HepG2 (cell line): ENCODE data around the gene DAB2IP. TPM values are rescaled to one million over a fixed set of nuclear protein-coding genes. Genes with fewer than 3 reads are reported as not detected.

Experiments
- CBX5 ChIP-seq: sonication (generic); formaldehyde crosslinking; IDR thresholded peaks from 2 replicates; pipeline ENCODE4 v1.4.0; 2020; ENCODE audit warnings: missing genetic modification reagents, borderline replicate concordance
- DNMT1 ChIP-seq: sonication (generic); formaldehyde crosslinking; IDR thresholded peaks from 2 replicates; pipeline ENCODE4 v1.5.1; 2020; ENCODE audit warnings: mild to moderate bottlenecking, missing genetic modification reagents
- MED1 ChIP-seq: sonication (generic); formaldehyde crosslinking; IDR thresholded peaks from 2 replicates; pipeline ENCODE4 v1.4.0; 2020; ENCODE audit warnings: missing genetic modification reagents
- NFYC ChIP-seq: IDR thresholded peaks from 2 replicates; pipeline ENCODE4 v1.6.1; 2016; ENCODE audit warnings: missing genetic modification reagents, missing compliant biosample characterization
- PAWR ChIP-seq: sonication (generic); formaldehyde crosslinking; IDR thresholded peaks from 2 replicates; pipeline ENCODE4 v1.4.0; 2020; ENCODE audit warnings: missing genetic modification reagents, mild to moderate bottlenecking, borderline replicate concordance
- POLR2G ChIP-seq: fragments of 200-400 bp; formaldehyde crosslinking; IDR thresholded peaks from 2 replicates; pipeline ENCODE4 v1.6.1; 2018; ENCODE audit warnings: mild to moderate bottlenecking, low read depth, low read length, moderate library complexity
- PRDM15 ChIP-seq: sonication (generic); formaldehyde crosslinking; IDR thresholded peaks from 2 replicates; pipeline ENCODE4 v1.4.0; 2020; ENCODE audit warnings: missing genetic modification reagents
- RBAK ChIP-seq: sonication (generic); formaldehyde crosslinking; IDR thresholded peaks from 2 replicates; pipeline ENCODE4 v1.5.1; 2020; ENCODE audit warnings: mild to moderate bottlenecking, missing genetic modification reagents
- SAFB2 ChIP-seq: sonication (generic); formaldehyde crosslinking; IDR thresholded peaks from 2 replicates; pipeline ENCODE4 v1.5.1; 2020; ENCODE audit warnings: missing genetic modification reagents, low read depth, mild to moderate bottlenecking, borderline replicate concordance
- SKIL ChIP-seq: sonication (generic); formaldehyde crosslinking; IDR thresholded peaks from 2 replicates; pipeline ENCODE4 v1.8.0; 2022; ENCODE audit warnings: missing genetic modification reagents, mild to moderate bottlenecking, moderate library complexity, borderline replicate concordance
- SRY ChIP-seq: sonication (generic); formaldehyde crosslinking; IDR thresholded peaks from 2 replicates; pipeline ENCODE4 v1.8.0; 2022; ENCODE audit warnings: mild to moderate bottlenecking, missing genetic modification reagents
- TAF15 ChIP-seq: fragments of 200-400 bp; formaldehyde crosslinking; IDR thresholded peaks from one replicate; pipeline ENCODE4 v1.6.1; 2018; ENCODE audit warnings: mild to moderate bottlenecking, low read depth, low read length; ENCODE audit not compliant: poor library complexity, severe bottlenecking
- ZFAT ChIP-seq: sonication (generic); formaldehyde crosslinking; conservative IDR thresholded peaks from 2 replicates; pipeline ENCODE4 v1.8.1; 2023; ENCODE audit warnings: missing genetic modification reagents, inconsistent platforms
- ZFY ChIP-seq: sonication (generic); formaldehyde crosslinking; IDR thresholded peaks from 2 replicates; pipeline ENCODE4 v1.4.0; 2020; ENCODE audit warnings: missing genetic modification reagents
- ZNF280D ChIP-seq: sonication (generic); formaldehyde crosslinking; IDR thresholded peaks from 2 replicates; pipeline ENCODE4 v1.5.1; 2020; ENCODE audit warnings: mild to moderate bottlenecking, missing genetic modification reagents
- ZNF296 ChIP-seq: sonication (generic); formaldehyde crosslinking; conservative IDR thresholded peaks from 2 replicates; pipeline ENCODE4 v1.5.0; 2020; ENCODE audit warnings: mild to moderate bottlenecking, missing genetic modification reagents
- ZNF331 ChIP-seq: sonication (generic); formaldehyde crosslinking; IDR thresholded peaks from 2 replicates; pipeline ENCODE4 v1.4.0; 2020; ENCODE audit warnings: missing genetic modification reagents
- ZNF33B ChIP-seq: sonication (generic); formaldehyde crosslinking; IDR thresholded peaks from 2 replicates; pipeline ENCODE4 v1.5.1; 2020; ENCODE audit warnings: mild to moderate bottlenecking, missing genetic modification reagents
- ZNF740 ChIP-seq: sonication (generic); formaldehyde crosslinking; IDR thresholded peaks from 2 replicates; pipeline ENCODE4 v1.4.0; 2020; ENCODE audit warnings: missing genetic modification reagents
- ZNF766 ChIP-seq: sonication (generic); formaldehyde crosslinking; IDR thresholded peaks from 2 replicates; pipeline ENCODE4 v1.5.0; 2020; ENCODE audit warnings: missing genetic modification reagents, borderline replicate concordance
- polyA plus RNA-seq, 8 experiments: library from polyadenylated mRNA; depleted of rRNA in 3 of 8; stranded (reverse) in 7 of 8; unstranded in 1 of 8; fragments of >200 nt; fragmentation: Illumina TruSeq in 4 of 8; extraction: Trizol in 4 of 8; gene quantifications; 2 replicates each; pipeline versions ENCODE4 v1.2.1 to v1.2.3, GENCODE V29; 2011 to 2016; ENCODE audit warnings: low read depth in 4 of 8, missing spikeins in 1 of 8, mixed read lengths in 1 of 8; ENCODE audit not compliant: insufficient read depth in 1 of 8
- total RNA-seq, 5 experiments: library from RNA; depleted of rRNA; stranded (reverse); fragments of >200 nt; fragmentation: Illumina TruSeq; extraction: Trizol; gene quantifications; 2 replicates each; pipeline ENCODE4 v1.2.3, GENCODE V29; 2016; ENCODE audit warnings: low read depth in 1 of 5

Gene DAB2IP
- total and polyA plus RNA-seq, 2 of the 13 experiments (the other 11 are each of a cell fraction or from before 2014, with no cell fraction given) = 25.3 to 37.9 TPM

- TF ChIP-seq PRDM15 (CRISPR knock-in tag) = no peak
- TF ChIP-seq ZNF296 (CRISPR knock-in tag) = no peak
- TF ChIP-seq ZNF33B (CRISPR knock-in tag) = no peak
- no peak for TF ChIP-seq POLR2G
- peak; percentile 37; the same call in 1 of the 2 replicates for TF ChIP-seq DNMT1
- TF ChIP-seq SRY (CRISPR knock-in tag) = no peak
- TF ChIP-seq TAF15 = no peak
- no peak for TF ChIP-seq PAWR (CRISPR knock-in tag)
- no peak for TF ChIP-seq ZNF766 (CRISPR knock-in tag)
- TF ChIP-seq CBX5 (CRISPR knock-in tag) = peak; percentile 25; the same call in 1 of the 2 replicates
- no peak for TF ChIP-seq ZNF280D (CRISPR knock-in tag)
- TF ChIP-seq MED1 (CRISPR knock-in tag) = 0 out of 2 replicates have a peak, but pooled peaks have one; percentile 28
- no peak for TF ChIP-seq ZNF740 (CRISPR knock-in tag)
- peak; percentile 37; the same call in 1 of the 2 replicates for TF ChIP-seq ZFY (CRISPR knock-in tag)
- no peak for TF ChIP-seq RBAK (CRISPR knock-in tag)
- 0 out of 2 replicates have a peak, but pooled peaks have one; percentile 41 for TF ChIP-seq ZNF331
- TF ChIP-seq SAFB2 (CRISPR knock-in tag) = no peak
- TF ChIP-seq NFYC (CRISPR knock-in tag) = no peak
- no peak for TF ChIP-seq ZFAT (CRISPR knock-in tag)
- TF ChIP-seq SKIL (CRISPR knock-in tag) = no peak
These were observed 83.8 kb downstream of the DAB2IP start (continued) for GRCh38 chr9:121735065-121735792.
